GM18507 (cell line): ENCODE measurements around the gene SNAPC2.
A peak's percentile ranks its signal among the peaks of the same experiment; 100 is the strongest.
"Not testable (repeated sequence)": the region's sequence is repeated elsewhere in the genome, so short reads cannot be mapped to it uniquely, and the experiment has no call there.

Source experiments
- DNase-seq: peaks from one replicate; pipeline ENCODE4 v3.0.0; 2011; ENCODE audit warnings: low read depth; ENCODE audit not compliant: insufficient read length; ENCODE audit errors: extremely low spot score
- FAIRE-seq: peaks from 2 replicates; lab custom pipeline; 2011; peaks lifted over from hg19 to GRCh38; lab: Jason Lieb, UNC

The SNAPC2 gene

GRCh38 chr19:7918062-7918614, 2.0 kb upstream of the SNAPC2 start:
- FAIRE-seq, DNase-seq: not testable (repeated sequence)

- DNase-seq, result no peak
- FAIRE-seq, result no peak
Observed at GRCh38 chr19:7918615-7919421, 1.3 kb upstream of the SNAPC2 start.

- peak; percentile 83 for DNase-seq
- FAIRE-seq, result peak; percentile 95
Observed at GRCh38 chr19:7920519-7921301, 572 bp downstream of the SNAPC2 start.

- DNase-seq (no peak), FAIRE-seq (no peak)
Observed at GRCh38 chr19:7921302-7921966, 1.3 kb downstream of the SNAPC2 start.

- DNase-seq (no peak), FAIRE-seq (no peak)
Observed at GRCh38 chr19:7921967-7922835, 2.1 kb downstream of the SNAPC2 start.

- FAIRE-seq (no peak), DNase-seq (no peak)
Observed at GRCh38 chr19:7922836-7923195, 2.7 kb downstream of the SNAPC2 start.

GRCh38 chr19:7923295-7924191, 3.4 kb downstream of the SNAPC2 start:
- FAIRE-seq (no peak), DNase-seq (no peak)

- DNase-seq (no peak), FAIRE-seq (no peak)
Observed at GRCh38 chr19:7924241-7924640, 4.1 kb downstream of the SNAPC2 start.

- no peak for FAIRE-seq
Observed at GRCh38 chr19:7924651-7925170, 4.6 kb downstream of the SNAPC2 start.

GRCh38 chr19:7925171-7925851, 5.2 kb downstream of the SNAPC2 start:
- DNase-seq (peak; percentile 61), FAIRE-seq (peak; percentile 85)

More at GRCh38 chr19:7924651-7925170, 4.6 kb downstream of the SNAPC2 start:
- DNase-seq, result no peak

- FAIRE-seq (no peak), DNase-seq (peak; percentile 66)
Observed at GRCh38 chr19:7926021-7926726, 6.0 kb downstream of the SNAPC2 start, which contains the start of gene CTXN1. CTXN1 (minus strand) TSS chr19:7926135; CDS start chr19:7925538, 597 bp downstream.

- FAIRE-seq, result no peak
- DNase-seq, result no peak
Observed at GRCh38 chr19:7926727-7927604, 6.8 kb downstream of the SNAPC2 start.

GRCh38 chr19:7927605-7928333, 7.6 kb downstream of the SNAPC2 start:
- FAIRE-seq (no peak), DNase-seq (no peak)

- FAIRE-seq, result no peak
- no peak for DNase-seq
Observed at GRCh38 chr19:7928334-7928706, 8.2 kb downstream of the SNAPC2 start.
